ENCODE data around the gene EYS.

The EYS gene

DNA sequence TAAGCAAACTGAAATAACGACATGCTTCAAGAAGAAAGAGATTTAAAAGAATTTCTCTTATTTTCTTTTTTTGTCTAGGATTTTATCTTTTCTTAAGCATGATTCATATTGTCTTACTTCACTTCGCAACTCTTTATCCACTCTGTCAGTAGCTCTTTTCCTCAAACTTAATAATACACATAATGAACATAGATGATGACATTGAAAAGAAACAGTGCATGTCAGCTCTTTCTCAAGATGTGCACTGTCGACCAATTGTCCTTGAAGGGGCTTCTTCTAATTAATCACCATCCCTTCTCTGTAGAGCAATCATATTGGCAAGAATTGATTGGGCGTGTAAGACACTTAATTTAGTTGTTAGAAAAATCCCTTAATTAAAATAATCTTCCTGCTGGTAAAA lies 356.5 kb downstream of the EYS start:
- no peak for TF ChIP-seq SIN3A (IDR thresholded peaks at IDR 0.05; ENCODE audit: borderline replicate concordance, insufficient read depth, low read length)
- TF ChIP-seq TAF1 (IDR thresholded peaks at IDR 0.05; ENCODE audit: borderline replicate concordance, insufficient read depth, low read length), result no peak
- TF ChIP-seq POLR2AphosphoS5 (IDR thresholded peaks at IDR 0.05; ENCODE audit: low read depth, low read length), result no peak
- TF ChIP-seq, protein P1, sequence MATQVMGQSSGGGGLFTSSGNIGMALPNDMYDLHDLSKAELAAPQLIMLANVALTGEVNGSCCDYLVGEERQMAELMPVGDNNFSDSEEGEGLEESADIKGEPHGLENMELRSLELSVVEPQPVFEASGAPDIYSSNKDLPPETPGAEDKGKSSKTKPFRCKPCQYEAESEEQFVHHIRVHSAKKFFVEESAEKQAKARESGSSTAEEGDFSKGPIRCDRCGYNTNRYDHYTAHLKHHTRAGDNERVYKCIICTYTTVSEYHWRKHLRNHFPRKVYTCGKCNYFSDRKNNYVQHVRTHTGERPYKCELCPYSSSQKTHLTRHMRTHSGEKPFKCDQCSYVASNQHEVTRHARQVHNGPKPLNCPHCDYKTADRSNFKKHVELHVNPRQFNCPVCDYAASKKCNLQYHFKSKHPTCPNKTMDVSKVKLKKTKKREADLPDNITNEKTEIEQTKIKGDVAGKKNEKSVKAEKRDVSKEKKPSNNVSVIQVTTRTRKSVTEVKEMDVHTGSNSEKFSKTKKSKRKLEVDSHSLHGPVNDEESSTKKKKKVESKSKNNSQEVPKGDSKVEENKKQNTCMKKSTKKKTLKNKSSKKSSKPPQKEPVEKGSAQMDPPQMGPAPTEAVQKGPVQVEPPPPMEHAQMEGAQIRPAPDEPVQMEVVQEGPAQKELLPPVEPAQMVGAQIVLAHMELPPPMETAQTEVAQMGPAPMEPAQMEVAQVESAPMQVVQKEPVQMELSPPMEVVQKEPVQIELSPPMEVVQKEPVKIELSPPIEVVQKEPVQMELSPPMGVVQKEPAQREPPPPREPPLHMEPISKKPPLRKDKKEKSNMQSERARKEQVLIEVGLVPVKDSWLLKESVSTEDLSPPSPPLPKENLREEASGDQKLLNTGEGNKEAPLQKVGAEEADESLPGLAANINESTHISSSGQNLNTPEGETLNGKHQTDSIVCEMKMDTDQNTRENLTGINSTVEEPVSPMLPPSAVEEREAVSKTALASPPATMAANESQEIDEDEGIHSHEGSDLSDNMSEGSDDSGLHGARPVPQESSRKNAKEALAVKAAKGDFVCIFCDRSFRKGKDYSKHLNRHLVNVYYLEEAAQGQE (IDR thresholded peaks at IDR 0.05; ENCODE audit: insufficient read depth in 1 of 2, low read depth in 2 of 2, low read length in 2 of 2), result no peak
- TF ChIP-seq FOXP2 (optimal IDR thresholded peaks at IDR 0.05; ENCODE audit: borderline replicate concordance, extremely low read depth, extremely low read length, insufficient read depth), result no peak

DNA sequence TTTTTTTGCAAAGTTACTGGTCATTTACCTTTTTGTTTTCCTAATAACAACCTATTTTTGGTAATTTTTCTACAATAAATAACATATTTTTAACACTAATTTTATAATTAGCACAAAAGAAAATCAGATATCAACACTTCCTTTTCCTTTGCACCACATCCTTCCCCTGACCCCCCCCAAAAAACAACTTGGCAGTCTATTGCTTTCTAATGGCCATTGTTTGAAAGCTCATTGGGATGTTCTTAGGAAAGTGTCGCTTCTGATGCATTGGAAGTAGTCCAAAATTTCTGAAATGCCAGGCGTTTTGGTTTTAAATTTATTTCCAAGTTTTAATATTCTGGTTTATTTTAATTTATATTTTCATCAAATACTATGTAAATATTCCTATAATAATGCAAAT lies 407.8 kb downstream of the EYS start:
- TF ChIP-seq POLR2AphosphoS5 (IDR thresholded peaks at IDR 0.05; ENCODE audit: low read depth, low read length) (no peak), FOXP2 (optimal IDR thresholded peaks at IDR 0.05; ENCODE audit: borderline replicate concordance, extremely low read depth, extremely low read length, insufficient read depth) (no peak), TAF1 (IDR thresholded peaks at IDR 0.05; ENCODE audit: borderline replicate concordance, insufficient read depth, low read length) (no peak), SIN3A (IDR thresholded peaks at IDR 0.05; ENCODE audit: borderline replicate concordance, insufficient read depth, low read length) (no peak)
- TF ChIP-seq, protein P1 (IDR thresholded peaks at IDR 0.05; ENCODE audit: insufficient read depth in 1 of 2, low read depth in 2 of 2, low read length in 2 of 2), result no peak

- TF ChIP-seq POLR2AphosphoS5 (IDR thresholded peaks at IDR 0.05; ENCODE audit: low read depth, low read length) (no peak), SIN3A (IDR thresholded peaks at IDR 0.05; ENCODE audit: borderline replicate concordance, insufficient read depth, low read length) (no peak), FOXP2 (optimal IDR thresholded peaks at IDR 0.05; ENCODE audit: borderline replicate concordance, extremely low read depth, extremely low read length, insufficient read depth) (no peak), TAF1 (IDR thresholded peaks at IDR 0.05; ENCODE audit: borderline replicate concordance, insufficient read depth, low read length) (no peak)
- TF ChIP-seq, protein P1 (IDR thresholded peaks at IDR 0.05; ENCODE audit: insufficient read depth in 1 of 2, low read depth in 2 of 2, low read length in 2 of 2), result no peak
These were observed 411.2 kb downstream of the EYS start for GRCh38 chr6:65295812-65296211.

GRCh38 chr6:65289491-65289890 lies 417.5 kb downstream of the EYS start:
- TF ChIP-seq FOXP2 (optimal IDR thresholded peaks at IDR 0.05; ENCODE audit: borderline replicate concordance, extremely low read depth, extremely low read length, insufficient read depth) (no peak), TAF1 (IDR thresholded peaks at IDR 0.05; ENCODE audit: borderline replicate concordance, insufficient read depth, low read length) (no peak), SIN3A (IDR thresholded peaks at IDR 0.05; ENCODE audit: borderline replicate concordance, insufficient read depth, low read length) (no peak), POLR2AphosphoS5 (IDR thresholded peaks at IDR 0.05; ENCODE audit: low read depth, low read length) (no peak)
- TF ChIP-seq, protein P1 (IDR thresholded peaks at IDR 0.05; ENCODE audit: insufficient read depth in 1 of 2, low read depth in 2 of 2, low read length in 2 of 2), result no peak

- TF ChIP-seq, protein P1 (IDR thresholded peaks at IDR 0.05; ENCODE audit: insufficient read depth in 1 of 2, low read depth in 2 of 2, low read length in 2 of 2), result no peak
- TF ChIP-seq TAF1 (IDR thresholded peaks at IDR 0.05; ENCODE audit: borderline replicate concordance, insufficient read depth, low read length), result no peak
- TF ChIP-seq FOXP2 (optimal IDR thresholded peaks at IDR 0.05; ENCODE audit: borderline replicate concordance, extremely low read depth, extremely low read length, insufficient read depth), result no peak
- TF ChIP-seq POLR2AphosphoS5 (IDR thresholded peaks at IDR 0.05; ENCODE audit: low read depth, low read length), result no peak
- TF ChIP-seq SIN3A (IDR thresholded peaks at IDR 0.05; ENCODE audit: borderline replicate concordance, insufficient read depth, low read length), result no peak
These were observed 421.8 kb downstream of the EYS start for GRCh38 chr6:65285275-65285674.
